GM23338 (cell line): ENCODE data around the gene HK1. TPM values are rescaled to one million over a fixed set of nuclear protein-coding genes. Genes with fewer than 3 reads are reported as not detected.

ENCODE experiments used
- ATAC-seq: fragments of 200-7000 bp; cut with Tn5 transposase; 3 replicates; pipeline ENCODE4 v1.9.1; 2020
- DNase-seq: peaks from one replicate; pipeline ENCODE4 v3.0.0-alpha.2; 2015; ENCODE audit warnings: low spot score
- H2AFZ ChIP-seq: fragments of 200-600 bp; sonication (generic); 2 replicates; pipeline ENCODE4 v1.8.0; 2016; ENCODE audit warnings: antibody characterized with exemption, mild to moderate bottlenecking, moderate library complexity
- H3F3A ChIP-seq: fragments of 200-600 bp; sonication (generic); replicated peaks from 2 replicates; pipeline ENCODE4 v1.8.0; 2017; ENCODE audit warnings: antibody characterized with exemption, mixed run types, low read depth
- H3K27ac ChIP-seq: fragments of 200-600 bp; sonication (generic); 2 replicates; pipeline ENCODE4 v1.6.1; 2016; ENCODE audit warnings: low read depth
- H3K27me3 ChIP-seq: fragments of 200-600 bp; sonication (generic); 2 replicates; pipeline ENCODE4 v1.8.0; 2016; ENCODE audit warnings: mild to moderate bottlenecking, mixed run types, moderate library complexity; ENCODE audit not compliant: insufficient read depth
- H3K36me3 ChIP-seq: fragments of 200-600 bp; sonication (generic); 2 replicates; pipeline ENCODE4 v1.8.0; 2016; ENCODE audit warnings: mild to moderate bottlenecking; ENCODE audit not compliant: insufficient read depth
- H3K4me1 ChIP-seq: fragments of 200-600 bp; sonication (generic); 2 replicates; pipeline ENCODE4 v1.8.0; 2016; ENCODE audit warnings: mild to moderate bottlenecking, moderate library complexity; ENCODE audit not compliant: insufficient read depth
- H3K4me2 ChIP-seq: fragments of 200-600 bp; sonication (generic); 2 replicates; pipeline ENCODE4 v1.7.1; 2017; ENCODE audit warnings: mixed run types
- H3K4me3 ChIP-seq: fragments of 200-600 bp; sonication (generic); 2 replicates; pipeline ENCODE4 v1.6.1; 2016; ENCODE audit warnings: mixed run types
- H3K79me2 ChIP-seq: fragments of 200-600 bp; sonication (generic); replicated peaks from 2 replicates; pipeline ENCODE4 v1.8.0; 2017; ENCODE audit warnings: mild to moderate bottlenecking; ENCODE audit not compliant: insufficient read depth
- H3K9me2 ChIP-seq: fragments of 200-600 bp; sonication (generic); 2 replicates; pipeline ENCODE4 v1.8.0; 2017; ENCODE audit not compliant: insufficient read depth
- H4K20me1 ChIP-seq: fragments of 200-600 bp; sonication (generic); replicated peaks from 2 replicates; pipeline ENCODE4 v1.8.0; 2017; ENCODE audit warnings: mild to moderate bottlenecking; ENCODE audit not compliant: insufficient read depth
- H3K27ac Mint-ChIP-seq: 2 replicates; pipeline ENCODE4 v1.8.0; 2020; ENCODE audit warnings: inconsistent platforms, mild to moderate bottlenecking, moderate library complexity, mixed read lengths
- H3K27me3 Mint-ChIP-seq: 3 replicates; pipeline ENCODE4 v1.8.0; 2022; ENCODE audit warnings: low read depth, mild to moderate bottlenecking, moderate library complexity, mixed read lengths, inconsistent platforms; ENCODE audit not compliant: insufficient read depth, poor library complexity
- H3K36me3 Mint-ChIP-seq: 3 replicates; pipeline ENCODE4 v1.8.0; 2021; ENCODE audit warnings: low read depth, mild to moderate bottlenecking, inconsistent platforms, moderate library complexity, mixed read lengths
- H3K4me1 Mint-ChIP-seq: 3 replicates; pipeline ENCODE4 v1.8.0; 2020; ENCODE audit warnings: mild to moderate bottlenecking, inconsistent platforms, mixed read lengths
- H3K4me3 Mint-ChIP-seq: 3 replicates; pipeline ENCODE4 v1.8.0; 2021; ENCODE audit warnings: moderate library complexity, mild to moderate bottlenecking, inconsistent platforms, mixed read lengths
- H3K9me3 Mint-ChIP-seq: 3 replicates; pipeline ENCODE4 v1.8.0; 2020; ENCODE audit warnings: moderate library complexity, mild to moderate bottlenecking, inconsistent platforms, mixed read lengths
- CREB1 ChIP-seq: fragments of 250-450 bp; sonication (Bioruptor Pico); IDR thresholded peaks from 2 replicates; pipeline ENCODE4 v1.5.0; 2020; ENCODE audit warnings: low read depth, mild to moderate bottlenecking, moderate library complexity
- EZH2 ChIP-seq: fragments of 200-600 bp; sonication (generic); IDR thresholded peaks from one replicate; pipeline ENCODE4 v1.8.0; 2017; ENCODE audit warnings: antibody characterized with exemption, mild to moderate bottlenecking, low read depth; ENCODE audit not compliant: unreplicated experiment
- EZH2phosphoT487 ChIP-seq: fragments of 200-600 bp; sonication (generic); IDR thresholded peaks from one replicate; pipeline ENCODE4 v1.8.1; 2018; ENCODE audit warnings: antibody characterized with exemption; ENCODE audit not compliant: unreplicated experiment
- JUNB ChIP-seq: IDR thresholded peaks from one replicate; pipeline ENCODE4 v1.6.1; 2016; ENCODE audit warnings: antibody characterized with exemption; ENCODE audit not compliant: unreplicated experiment
- NANOG ChIP-seq: IDR thresholded peaks from 2 replicates; pipeline ENCODE4 v1.6.1; 2016; ENCODE audit warnings: antibody characterized with exemption, borderline replicate concordance
- POLR2AphosphoS5 ChIP-seq: IDR thresholded peaks from 2 replicates; pipeline ENCODE4 v1.6.1; 2016; ENCODE audit warnings: antibody characterized with exemption, low read depth
- REST ChIP-seq: IDR thresholded peaks from one replicate; pipeline ENCODE4 v1.6.1; 2018; ENCODE audit warnings: antibody characterized with exemption; ENCODE audit not compliant: unreplicated experiment
- STAT1 ChIP-seq: IDR thresholded peaks from one replicate; pipeline ENCODE4 v1.6.1; 2016; ENCODE audit warnings: antibody characterized with exemption; ENCODE audit not compliant: unreplicated experiment
- ZNF114 ChIP-seq: fragments of 250-450 bp; sonication (Bioruptor Pico); IDR thresholded peaks from 2 replicates; pipeline ENCODE4 v1.5.0; 2020; ENCODE audit warnings: mild to moderate bottlenecking, moderate library complexity
- ZNF331 ChIP-seq: fragments of 250-450 bp; sonication (Bioruptor Pico); IDR thresholded peaks from 2 replicates; pipeline ENCODE4 v1.5.0; 2020; ENCODE audit warnings: low read depth, mild to moderate bottlenecking, moderate library complexity
- polyA plus RNA-seq: library from polyadenylated mRNA; unstranded; fragments of >200 nt; fragmentation: Nextera tagmentation; extraction: Ambion mirVana; gene quantifications from 2 replicates; pipeline ENCODE4 v1.2.1, GENCODE V29; 2016
- total RNA-seq: library from RNA; depleted of rRNA; stranded (reverse); fragments of >200 nt; shearing (Covaris generic); gene quantifications from 2 replicates; pipeline ENCODE4 v1.2.3, GENCODE V29; 2014
- TF ChIP-seq, protein P1 (sequence below): fragments of 250-450 bp; sonication (Bioruptor Pico); IDR thresholded peaks from 2 replicates; pipeline ENCODE4 v1.5.0; 2020; ENCODE audit warnings: mild to moderate bottlenecking, moderate library complexity
- TF ChIP-seq, protein P2 (sequence below), 2 experiments: fragments of 200-600 bp in 1 of 2; sonication (generic) in 1 of 2; conservative IDR thresholded peaks; 2 replicates each; pipeline versions ENCODE4 v1.5.1 to v1.6.1; 2016 to 2017; ENCODE audit warnings: antibody characterized with exemption in 2 of 2, low read depth in 2 of 2, mild to moderate bottlenecking in 2 of 2, moderate library complexity in 1 of 2
- TF ChIP-seq, protein P3 (sequence below): IDR thresholded peaks from 2 replicates; pipeline ENCODE4 v1.6.1; 2016; ENCODE audit warnings: antibody characterized with exemption

Gene HK1
- total and polyA plus RNA-seq, 2 experiments from 2014 or later, result 76.6 to 229 TPM

- peaks cover 94% of the 10 kb centered on the region for H3K36me3 Mint-ChIP-seq
- 0 out of 2 replicates have a peak overlapping the region, but pooled peaks have one; percentile 74 for H3K27ac Mint-ChIP-seq
- no peak overlapping the region for H2AFZ ChIP-seq
Observed at GRCh38 chr10:69383558-69383957, 105.3 kb downstream of the HK1 start.

More at GRCh38 chr10:69383558-69383957, 105.3 kb downstream of the HK1 start:
- H3K27me3 Mint-ChIP-seq, result peaks cover 5% of the 10 kb centered on the region
- peaks cover 88% of the 10 kb centered on the region for H3K36me3 ChIP-seq
- H3K4me1 Mint-ChIP-seq, result peaks cover 2% of the 10 kb centered on the region; the same call in 2 of the 3 replicates
- H3K4me3 Mint-ChIP-seq, result no peak overlapping the region
- no peaks in the 10 kb centered on the region for H3K9me2 ChIP-seq
- peaks cover 26% of the 10 kb centered on the region; the same call in 1 of the 2 replicates for H3K79me2 ChIP-seq
- peaks cover 12% of the 10 kb centered on the region for H3F3A ChIP-seq
- no peak for TF ChIP-seq CREB1 (CRISPR knock-in tag)
- TF ChIP-seq, protein P1, sequence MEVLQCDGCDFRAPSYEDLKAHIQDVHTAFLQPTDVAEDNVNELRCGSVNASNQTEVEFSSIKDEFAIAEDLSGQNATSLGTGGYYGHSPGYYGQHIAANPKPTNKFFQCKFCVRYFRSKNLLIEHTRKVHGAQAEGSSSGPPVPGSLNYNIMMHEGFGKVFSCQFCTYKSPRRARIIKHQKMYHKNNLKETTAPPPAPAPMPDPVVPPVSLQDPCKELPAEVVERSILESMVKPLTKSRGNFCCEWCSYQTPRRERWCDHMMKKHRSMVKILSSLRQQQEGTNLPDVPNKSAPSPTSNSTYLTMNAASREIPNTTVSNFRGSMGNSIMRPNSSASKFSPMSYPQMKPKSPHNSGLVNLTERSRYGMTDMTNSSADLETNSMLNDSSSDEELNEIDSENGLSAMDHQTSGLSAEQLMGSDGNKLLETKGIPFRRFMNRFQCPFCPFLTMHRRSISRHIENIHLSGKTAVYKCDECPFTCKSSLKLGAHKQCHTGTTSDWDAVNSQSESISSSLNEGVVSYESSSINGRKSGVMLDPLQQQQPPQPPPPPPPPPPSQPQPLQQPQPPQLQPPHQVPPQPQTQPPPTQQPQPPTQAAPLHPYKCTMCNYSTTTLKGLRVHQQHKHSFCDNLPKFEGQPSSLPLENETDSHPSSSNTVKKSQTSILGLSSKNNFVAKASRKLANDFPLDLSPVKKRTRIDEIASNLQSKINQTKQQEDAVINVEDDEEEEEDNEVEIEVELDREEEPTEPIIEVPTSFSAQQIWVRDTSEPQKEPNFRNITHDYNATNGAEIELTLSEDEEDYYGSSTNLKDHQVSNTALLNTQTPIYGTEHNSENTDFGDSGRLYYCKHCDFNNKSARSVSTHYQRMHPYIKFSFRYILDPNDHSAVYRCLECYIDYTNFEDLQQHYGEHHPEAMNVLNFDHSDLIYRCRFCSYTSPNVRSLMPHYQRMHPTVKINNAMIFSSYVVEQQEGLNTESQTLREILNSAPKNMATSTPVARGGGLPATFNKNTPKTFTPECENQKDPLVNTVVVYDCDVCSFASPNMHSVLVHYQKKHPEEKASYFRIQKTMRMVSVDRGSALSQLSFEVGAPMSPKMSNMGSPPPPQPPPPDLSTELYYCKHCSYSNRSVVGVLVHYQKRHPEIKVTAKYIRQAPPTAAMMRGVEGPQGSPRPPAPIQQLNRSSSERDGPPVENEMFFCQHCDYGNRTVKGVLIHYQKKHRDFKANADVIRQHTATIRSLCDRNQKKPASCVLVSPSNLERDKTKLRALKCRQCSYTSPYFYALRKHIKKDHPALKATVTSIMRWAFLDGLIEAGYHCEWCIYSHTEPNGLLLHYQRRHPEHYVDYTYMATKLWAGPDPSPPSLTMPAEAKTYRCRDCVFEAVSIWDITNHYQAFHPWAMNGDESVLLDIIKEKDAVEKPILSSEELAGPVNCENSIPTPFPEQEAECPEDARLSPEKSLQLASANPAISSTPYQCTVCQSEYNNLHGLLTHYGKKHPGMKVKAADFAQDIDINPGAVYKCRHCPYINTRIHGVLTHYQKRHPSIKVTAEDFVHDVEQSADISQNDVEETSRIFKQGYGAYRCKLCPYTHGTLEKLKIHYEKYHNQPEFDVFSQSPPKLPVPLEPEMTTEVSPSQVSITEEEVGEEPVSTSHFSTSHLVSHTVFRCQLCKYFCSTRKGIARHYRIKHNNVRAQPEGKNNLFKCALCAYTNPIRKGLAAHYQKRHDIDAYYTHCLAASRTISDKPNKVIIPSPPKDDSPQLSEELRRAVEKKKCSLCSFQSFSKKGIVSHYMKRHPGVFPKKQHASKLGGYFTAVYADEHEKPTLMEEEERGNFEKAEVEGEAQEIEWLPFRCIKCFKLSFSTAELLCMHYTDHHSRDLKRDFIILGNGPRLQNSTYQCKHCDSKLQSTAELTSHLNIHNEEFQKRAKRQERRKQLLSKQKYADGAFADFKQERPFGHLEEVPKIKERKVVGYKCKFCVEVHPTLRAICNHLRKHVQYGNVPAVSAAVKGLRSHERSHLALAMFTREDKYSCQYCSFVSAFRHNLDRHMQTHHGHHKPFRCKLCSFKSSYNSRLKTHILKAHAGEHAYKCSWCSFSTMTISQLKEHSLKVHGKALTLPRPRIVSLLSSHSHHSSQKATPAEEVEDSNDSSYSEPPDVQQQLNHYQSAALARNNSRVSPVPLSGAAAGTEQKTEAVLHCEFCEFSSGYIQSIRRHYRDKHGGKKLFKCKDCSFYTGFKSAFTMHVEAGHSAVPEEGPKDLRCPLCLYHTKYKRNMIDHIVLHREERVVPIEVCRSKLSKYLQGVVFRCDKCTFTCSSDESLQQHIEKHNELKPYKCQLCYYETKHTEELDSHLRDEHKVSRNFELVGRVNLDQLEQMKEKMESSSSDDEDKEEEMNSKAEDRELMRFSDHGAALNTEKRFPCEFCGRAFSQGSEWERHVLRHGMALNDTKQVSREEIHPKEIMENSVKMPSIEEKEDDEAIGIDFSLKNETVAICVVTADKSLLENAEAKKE (CRISPR knock-in tag), result no peak
- no peak for TF ChIP-seq REST
- TF ChIP-seq NANOG, result no peak
- no peak for TF ChIP-seq ZNF331 (CRISPR knock-in tag)
- TF ChIP-seq, protein P2, sequence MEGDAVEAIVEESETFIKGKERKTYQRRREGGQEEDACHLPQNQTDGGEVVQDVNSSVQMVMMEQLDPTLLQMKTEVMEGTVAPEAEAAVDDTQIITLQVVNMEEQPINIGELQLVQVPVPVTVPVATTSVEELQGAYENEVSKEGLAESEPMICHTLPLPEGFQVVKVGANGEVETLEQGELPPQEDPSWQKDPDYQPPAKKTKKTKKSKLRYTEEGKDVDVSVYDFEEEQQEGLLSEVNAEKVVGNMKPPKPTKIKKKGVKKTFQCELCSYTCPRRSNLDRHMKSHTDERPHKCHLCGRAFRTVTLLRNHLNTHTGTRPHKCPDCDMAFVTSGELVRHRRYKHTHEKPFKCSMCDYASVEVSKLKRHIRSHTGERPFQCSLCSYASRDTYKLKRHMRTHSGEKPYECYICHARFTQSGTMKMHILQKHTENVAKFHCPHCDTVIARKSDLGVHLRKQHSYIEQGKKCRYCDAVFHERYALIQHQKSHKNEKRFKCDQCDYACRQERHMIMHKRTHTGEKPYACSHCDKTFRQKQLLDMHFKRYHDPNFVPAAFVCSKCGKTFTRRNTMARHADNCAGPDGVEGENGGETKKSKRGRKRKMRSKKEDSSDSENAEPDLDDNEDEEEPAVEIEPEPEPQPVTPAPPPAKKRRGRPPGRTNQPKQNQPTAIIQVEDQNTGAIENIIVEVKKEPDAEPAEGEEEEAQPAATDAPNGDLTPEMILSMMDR (conservative IDR thresholded peaks at IDR 0.05; ENCODE audit: low read depth in 2 of 2), result no peak
- TF ChIP-seq POLR2AphosphoS5, result no peak
- TF ChIP-seq JUNB, result no peak
- no peak for TF ChIP-seq STAT1
- TF ChIP-seq, protein P3, sequence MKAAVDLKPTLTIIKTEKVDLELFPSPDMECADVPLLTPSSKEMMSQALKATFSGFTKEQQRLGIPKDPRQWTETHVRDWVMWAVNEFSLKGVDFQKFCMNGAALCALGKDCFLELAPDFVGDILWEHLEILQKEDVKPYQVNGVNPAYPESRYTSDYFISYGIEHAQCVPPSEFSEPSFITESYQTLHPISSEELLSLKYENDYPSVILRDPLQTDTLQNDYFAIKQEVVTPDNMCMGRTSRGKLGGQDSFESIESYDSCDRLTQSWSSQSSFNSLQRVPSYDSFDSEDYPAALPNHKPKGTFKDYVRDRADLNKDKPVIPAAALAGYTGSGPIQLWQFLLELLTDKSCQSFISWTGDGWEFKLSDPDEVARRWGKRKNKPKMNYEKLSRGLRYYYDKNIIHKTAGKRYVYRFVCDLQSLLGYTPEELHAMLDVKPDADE, result no peak
- TF ChIP-seq ZNF114 (CRISPR knock-in tag), result no peak
- TF ChIP-seq EZH2, result no peak
- TF ChIP-seq EZH2phosphoT487, result no peak
- no peaks in the 10 kb centered on the region for H3K9me3 Mint-ChIP-seq
- H3K4me1 ChIP-seq, result no peaks in the 10 kb centered on the region; the same call in 1 of the 2 replicates
- H3K4me3 ChIP-seq, result no peak overlapping the region
- DNase-seq, result no peak
- H3K27ac ChIP-seq, result no peak overlapping the region
- H3K27me3 ChIP-seq, result no peaks in the 10 kb centered on the region
- no peaks in the 10 kb centered on the region; the same call in 1 of the 2 replicates for H4K20me1 ChIP-seq
- H3K4me2 ChIP-seq, result no peak overlapping the region
- ATAC-seq, result no peak; the same call in 2 of the 3 replicates
